Right lobe of liver (tissue), 6 donors: ENCODE data around the gene SH3BP4. TPM values are rescaled to one million over a fixed set of nuclear protein-coding genes. Genes with fewer than 3 reads are reported as not detected.

Experiments
- ATAC-seq, 4 donors: fragments of 200-7000 bp; cut with Tn5 transposase; one replicate each; pipeline ENCODE4 v1.9.1; 2020; ENCODE audit warnings: mild to moderate bottlenecking in 4 of 4, moderate library complexity in 4 of 4
- DNase-seq, 3 donors: peaks; one replicate each; pipeline ENCODE4 v3.0.0-alpha.2; 2020
- H3K27ac ChIP-seq, 3 donors: fragments of 200-600 bp; one replicate each; pipeline ENCODE4 v1.8.0; 2022
- H3K27me3 ChIP-seq, 2 donors: fragments of 200-600 bp; one replicate each; pipeline ENCODE4 v1.8.0; 2022
- H3K36me3 ChIP-seq, 4 donors: fragments of 200-600 bp; sonication (generic) in 1 of 4; one replicate each; pipeline versions ENCODE4 v1.5.1 to v1.8.0; 2017 to 2022; ENCODE audit warnings: control low read depth in 1 of 4
- H3K4me1 ChIP-seq, 4 donors: fragments of 200-600 bp; sonication (generic) in 1 of 4; one replicate each; pipeline versions ENCODE4 v1.5.1 to v1.8.0; 2017 to 2022; ENCODE audit warnings: control low read depth in 1 of 4
- H3K4me3 ChIP-seq, 3 donors: fragments of 200-600 bp; one replicate each; pipeline ENCODE4 v1.8.0; 2022
- H3K9me3 ChIP-seq, 4 donors: fragments of 200-600 bp; sonication (generic) in 1 of 4; one replicate each; pipeline versions ENCODE4 v1.5.1 to v1.8.0; 2017 to 2022; ENCODE audit warnings: control low read depth in 1 of 4
- POLR2A ChIP-seq: fragments of 450-650 bp; IDR thresholded peaks from one replicate; pipeline ENCODE4 v1.6.1; 2017; ENCODE audit warnings: antibody characterized with exemption, mild to moderate bottlenecking
- WGBS: methylation state at CpG from one replicate; pipeline ENCODE4 v1.1.6; 2018; ENCODE audit warnings: low coverage, low lambda C conversion rate; ENCODE audit not compliant: insufficient coverage; ENCODE audit errors: missing lambda C conversion rate; 5-methylcytosine and 5-hydroxymethylcytosine counted together
- intact Hi-C, 2 donors: fragments of 100-400 bp; cut with DNase I; formaldehyde crosslinking; loops; one replicate each; pipeline versions ENCODE4 v1.11.2 to v1.14.1; 2022
- total RNA-seq, 6 experiments: library from RNA; depleted of rRNA in 2 of 6; stranded (reverse); fragments of >200 nt in 2 of 6; fragmentation: NEBNext Ultra II Directional in 3 of 6; extraction: Animal tissue kit (Norgen Biotek cat#: 25700) in 3 of 6; gene quantifications; one replicate each; pipeline versions ENCODE4 v1.1.0 to v1.2.4, GENCODE V29; 2016 to 2023
- TF ChIP-seq, protein P1 (sequence below), 4 donors: fragments of 200-600 bp in 3 of 4; fragments of 450-650 bp in 1 of 4; IDR thresholded peaks; one replicate each; pipeline versions ENCODE4 v1.5.1 to v1.8.0; 2016 to 2022; ENCODE audit warnings: antibody characterized with exemption in 4 of 4, mild to moderate bottlenecking in 2 of 4
- donor health status: DM: no; HTN: yes; CAD: no.
- donor health status: DM: no; HTN: no; CAD: no.
- donor health status: DM: no; HTN: no; CAD: no.
- donor health status: DM: no; HTN: yes; CAD: no.
- donor health status: DM: no; HTN: yes; CAD: no.

The SH3BP4 gene
- total RNA-seq, 6 experiments from 2014 or later = 18.8 to 30.4 (median 26.3) TPM

DNA sequence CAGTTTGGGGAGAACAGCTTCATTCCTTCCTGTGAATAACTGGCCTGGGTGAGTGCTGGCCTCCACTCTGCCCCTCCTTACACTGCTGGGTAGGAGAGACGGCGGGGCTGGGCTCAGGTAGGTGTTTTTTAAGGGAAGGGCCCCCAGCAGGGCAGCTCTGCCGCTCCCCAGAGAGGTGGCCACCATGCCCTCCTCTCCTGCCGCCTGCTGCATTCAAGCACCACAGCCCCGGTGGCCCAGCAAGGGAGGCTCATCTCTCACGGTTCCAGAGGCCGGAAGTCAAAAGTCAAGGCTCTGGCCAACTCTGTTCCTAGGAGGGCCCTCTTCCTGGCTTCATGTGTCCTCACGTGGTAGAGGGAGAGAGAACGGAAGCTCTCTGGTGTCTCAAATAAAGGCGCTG, 81.1 kb downstream of the SH3BP4 start:
- WGBS = 93% methylated on average over 3 of the region's 10 CpGs
- Histone ChIP-seq H3K4me3 (no peak overlapping the region), H3K4me1 (no peaks in the 10 kb centered on the region), H3K27me3 (no peaks in the 10 kb centered on the region), H3K36me3 (peaks cover 0 to 18% (median 0%) of the 10 kb centered on the region in 4 donors), H3K27ac (no peak overlapping the region), H3K9me3 (no peaks in the 10 kb centered on the region)
- DNase-seq (no peak), ATAC-seq (no peak)
- intact Hi-C loops = no loop called here
- no peak for TF ChIP-seq POLR2A
- TF ChIP-seq, protein P1, sequence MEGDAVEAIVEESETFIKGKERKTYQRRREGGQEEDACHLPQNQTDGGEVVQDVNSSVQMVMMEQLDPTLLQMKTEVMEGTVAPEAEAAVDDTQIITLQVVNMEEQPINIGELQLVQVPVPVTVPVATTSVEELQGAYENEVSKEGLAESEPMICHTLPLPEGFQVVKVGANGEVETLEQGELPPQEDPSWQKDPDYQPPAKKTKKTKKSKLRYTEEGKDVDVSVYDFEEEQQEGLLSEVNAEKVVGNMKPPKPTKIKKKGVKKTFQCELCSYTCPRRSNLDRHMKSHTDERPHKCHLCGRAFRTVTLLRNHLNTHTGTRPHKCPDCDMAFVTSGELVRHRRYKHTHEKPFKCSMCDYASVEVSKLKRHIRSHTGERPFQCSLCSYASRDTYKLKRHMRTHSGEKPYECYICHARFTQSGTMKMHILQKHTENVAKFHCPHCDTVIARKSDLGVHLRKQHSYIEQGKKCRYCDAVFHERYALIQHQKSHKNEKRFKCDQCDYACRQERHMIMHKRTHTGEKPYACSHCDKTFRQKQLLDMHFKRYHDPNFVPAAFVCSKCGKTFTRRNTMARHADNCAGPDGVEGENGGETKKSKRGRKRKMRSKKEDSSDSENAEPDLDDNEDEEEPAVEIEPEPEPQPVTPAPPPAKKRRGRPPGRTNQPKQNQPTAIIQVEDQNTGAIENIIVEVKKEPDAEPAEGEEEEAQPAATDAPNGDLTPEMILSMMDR (IDR thresholded peaks at IDR 0.05) = no peak

GRCh38 chr2:235034265-235035118, 82.7 kb downstream of the SH3BP4 start:
- WGBS = 91% methylated on average over 18 of the region's 30 CpGs
- no peak overlapping the region for H3K27ac ChIP-seq
- peaks cover 0 to 18% (median 0%) of the 10 kb centered on the region in 4 donors for H3K36me3 ChIP-seq
- H3K4me3 ChIP-seq = no peak overlapping the region
- DNase-seq = no peak
- H3K9me3 ChIP-seq = no peaks in the 10 kb centered on the region
- no peaks in the 10 kb centered on the region for H3K4me1 ChIP-seq
- intact Hi-C loops = no loop called here
- H3K27me3 ChIP-seq = no peaks in the 10 kb centered on the region
- no peak for TF ChIP-seq POLR2A
- TF ChIP-seq, protein P1 (IDR thresholded peaks at IDR 0.05) = no peak
- no peak for ATAC-seq

- TF ChIP-seq POLR2A = no peak
- TF ChIP-seq, protein P1 (IDR thresholded peaks at IDR 0.05) = no peak
- Histone ChIP-seq H3K27me3 (no peaks in the 10 kb centered on the region), H3K27ac (no peak overlapping the region), H3K4me3 (no peak overlapping the region), H3K9me3 (no peaks in the 10 kb centered on the region), H3K36me3 (peaks cover 0 to 38% (median 9%) of the 10 kb centered on the region in 4 donors), H3K4me1 (no peaks in the 10 kb centered on the region)
- WGBS = 96% methylated on average over 8 of the region's 8 CpGs
- intact Hi-C loops = no loop called here
- DNase-seq (no peak), ATAC-seq (no peak)
Measured at GRCh38 chr2:235037604-235038166, 85.9 kb downstream of the SH3BP4 start.

DNA sequence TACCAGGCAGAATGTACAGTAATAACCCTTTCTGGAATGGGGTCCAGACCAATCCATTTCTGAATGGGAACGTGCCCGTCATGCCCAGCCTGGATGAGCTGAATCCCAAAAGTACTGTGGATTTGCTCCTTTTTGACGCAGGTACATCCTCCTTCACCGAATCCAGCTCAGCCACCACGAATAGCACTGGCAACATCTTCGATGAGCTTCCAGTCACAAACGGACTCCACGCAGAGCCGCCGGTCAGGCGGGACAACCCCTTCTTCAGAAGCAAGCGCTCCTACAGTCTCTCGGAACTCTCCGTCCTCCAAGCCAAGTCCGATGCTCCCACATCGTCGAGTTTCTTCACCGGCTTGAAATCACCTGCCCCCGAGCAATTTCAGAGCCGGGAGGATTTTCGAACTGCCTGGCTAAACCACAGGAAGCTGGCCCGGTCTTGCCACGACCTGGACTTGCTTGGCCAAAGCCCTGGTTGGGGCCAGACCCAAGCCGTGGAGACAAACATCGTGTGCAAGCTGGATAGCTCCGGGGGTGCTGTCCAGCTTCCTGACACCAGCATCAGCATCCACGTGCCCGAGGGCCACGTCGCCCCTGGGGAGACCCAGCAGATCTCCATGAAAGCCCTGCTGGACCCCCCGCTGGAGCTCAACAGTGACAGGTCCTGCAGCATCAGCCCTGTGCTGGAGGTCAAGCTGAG, 89.6 kb downstream of the SH3BP4 start:
- Histone ChIP-seq H3K27me3 (no peaks in the 10 kb centered on the region), H3K36me3 (peaks cover 0 to 31% (median 11%) of the 10 kb centered on the region in 4 donors), H3K9me3 (no peaks in the 10 kb centered on the region), H3K4me1 (no peaks in the 10 kb centered on the region), H3K27ac (no peak overlapping the region), H3K4me3 (no peak overlapping the region)
- DNase-seq (no peak), ATAC-seq (no peak)
- no peak for TF ChIP-seq POLR2A
- WGBS = 85% methylated on average over 10 of the region's 31 CpGs
- intact Hi-C loops = no loop called here
